Measurements from ENCODE around the gene NHSL2.
"Not testable (repeated sequence)": the region's sequence is repeated elsewhere in the genome, so short reads cannot be mapped to it uniquely, and the experiment has no call there.

The NHSL2 gene

GRCh38 chrX:72133851-72134546 lies 223.4 kb downstream of the NHSL2 start:
- DNase-seq = no peak

- DNase-seq = no peak
Observed at GRCh38 chrX:72137846-72138495, 227.3 kb downstream of the NHSL2 start.

GRCh38 chrX:72139538-72139937 lies 228.9 kb downstream of the NHSL2 start:
- DNase-seq = no peak

GRCh38 chrX:72141372-72142004 lies 230.8 kb downstream of the NHSL2 start:
- no peak for DNase-seq

- no peak for DNase-seq
Observed at GRCh38 chrX:72142094-72142793, 231.6 kb downstream of the NHSL2 start.

GRCh38 chrX:72142794-72143608 lies 232.4 kb downstream of the NHSL2 start:
- DNase-seq = no peak

GRCh38 chrX:72143609-72143907 lies 232.9 kb downstream of the NHSL2 start:
- DNase-seq = no peak

GRCh38 chrX:72145181-72145580 lies 234.5 kb downstream of the NHSL2 start:
- no peak for DNase-seq

- no peak for DNase-seq
Observed at GRCh38 chrX:72146527-72146926, 235.9 kb downstream of the NHSL2 start.

GRCh38 chrX:72158773-72159172 lies 248.1 kb downstream of the NHSL2 start:
- no peak for DNase-seq

GRCh38 chrX:72159769-72160168 lies 249.1 kb downstream of the NHSL2 start:
- no peak for DNase-seq

GRCh38 chrX:72165551-72165950 lies 254.9 kb downstream of the NHSL2 start:
- DNase-seq = no peak

- peak; percentile 22 to 42 (median 33) for DNase-seq
Observed at GRCh38 chrX:72169008-72169728, 258.5 kb downstream of the NHSL2 start.

GRCh38 chrX:72176289-72176688 lies 265.6 kb downstream of the NHSL2 start:
- DNase-seq = not testable (repeated sequence)

- no peak for DNase-seq
Observed at GRCh38 chrX:72176981-72177380, 266.3 kb downstream of the NHSL2 start.

- DNase-seq = peak in 1 of 3 donors; percentile 1
Observed at GRCh38 chrX:72180539-72180938, 269.9 kb downstream of the NHSL2 start.

- peak; percentile 92 to 95 (median 92) for DNase-seq
Observed at GRCh38 chrX:72181178-72182125, 270.8 kb downstream of the NHSL2 start, which contains the start of gene PIN4. Gene PIN4 (plus strand): TSS chrX:72181757. CDS start chrX:72181786, 29 bp downstream.

- no peak for DNase-seq
Observed at GRCh38 chrX:72182924-72183323, 272.3 kb downstream of the NHSL2 start.

- no peak for DNase-seq
Observed at GRCh38 chrX:72201836-72202536, 291.3 kb downstream of the NHSL2 start.
